Activated CD4-positive, alpha-beta T cell treated with anti-CD3 and anti-CD28 coated beads, Interleukin-2, amount 10 ng/mL, durations not matched to agents 24 days and 14 days (primary cell): Measurements from ENCODE around the gene DOC2B. TPM values are rescaled to one million over a fixed set of nuclear protein-coding genes. Genes with fewer than 3 reads are reported as not detected.
"Not testable (repeated sequence)": the region's sequence is repeated elsewhere in the genome, so short reads cannot be mapped to it uniquely, and the experiment has no call there.

Experiments
- DNase-seq: peaks from one replicate; pipeline ENCODE4 v3.0.0; 2022
- H3K27ac Mint-ChIP-seq: one replicate; pipeline ENCODE4 v1.8.0; 2022; ENCODE audit warnings: mild to moderate bottlenecking, mixed read lengths
- H3K27me3 Mint-ChIP-seq: one replicate; pipeline ENCODE4 v1.8.0; 2022; ENCODE audit warnings: mixed read lengths
- H3K36me3 Mint-ChIP-seq: one replicate; pipeline ENCODE4 v1.8.0; 2022; ENCODE audit warnings: low read depth, mild to moderate bottlenecking, mixed read lengths
- H3K4me1 Mint-ChIP-seq: one replicate; pipeline ENCODE4 v1.8.0; 2021; ENCODE audit warnings: mixed read lengths
- H3K4me3 Mint-ChIP-seq: one replicate; pipeline ENCODE4 v1.8.0; 2022; ENCODE audit warnings: mild to moderate bottlenecking, moderate library complexity, mixed read lengths
- H3K9me3 Mint-ChIP-seq: one replicate; pipeline ENCODE4 v1.8.0; 2021; ENCODE audit warnings: mixed read lengths
- intact Hi-C: fragments of 100-400 bp; cut with micrococcal nuclease; formaldehyde crosslinking; loops from one replicate; pipeline ENCODE4 v1.15.1; 2023
- total RNA-seq: library from RNA; stranded (reverse); gene quantifications from 2 replicates; pipeline ENCODE4 v1.2.3, GENCODE V29; 2022

Gene DOC2B
- total RNA-seq, 1 donor from 2014 or later = 0.98 TPM

GRCh38 chr17:202501-202951, 21.1 kb upstream of the DOC2B start:
- H3K36me3 Mint-ChIP-seq = no peaks in the 10 kb centered on the region
- intact Hi-C loops = no loop called here
- no peak overlapping the region for H3K4me3 Mint-ChIP-seq
- H3K9me3 Mint-ChIP-seq = no peaks in the 10 kb centered on the region
- no peak for DNase-seq
- H3K27me3 Mint-ChIP-seq = peaks cover 9% of the 10 kb centered on the region
- H3K4me1 Mint-ChIP-seq = no peaks in the 10 kb centered on the region
- no peak overlapping the region for H3K27ac Mint-ChIP-seq

- H3K27me3 Mint-ChIP-seq, H3K4me1 Mint-ChIP-seq, intact Hi-C loops, H3K36me3 Mint-ChIP-seq, DNase-seq, H3K27ac Mint-ChIP-seq, H3K9me3 Mint-ChIP-seq, H3K4me3 Mint-ChIP-seq: not testable (repeated sequence)
Observed at GRCh38 chr17:201736-202135, 20.3 kb upstream of the DOC2B start.

GRCh38 chr17:201257-201656, 19.8 kb upstream of the DOC2B start:
- H3K4me1 Mint-ChIP-seq, H3K9me3 Mint-ChIP-seq, H3K4me3 Mint-ChIP-seq, H3K36me3 Mint-ChIP-seq, DNase-seq, H3K27me3 Mint-ChIP-seq, H3K27ac Mint-ChIP-seq, intact Hi-C loops: not testable (repeated sequence)

- H3K4me1 Mint-ChIP-seq = no peaks in the 10 kb centered on the region
- no peaks in the 10 kb centered on the region for H3K36me3 Mint-ChIP-seq
- H3K9me3 Mint-ChIP-seq = no peaks in the 10 kb centered on the region
- no peak for DNase-seq
- intact Hi-C loops = no loop called here
- H3K27me3 Mint-ChIP-seq = peaks cover 6% of the 10 kb centered on the region
- H3K4me3 Mint-ChIP-seq = no peak overlapping the region
- no peak overlapping the region for H3K27ac Mint-ChIP-seq
Observed at GRCh38 chr17:200586-200985, 19.1 kb upstream of the DOC2B start.

GRCh38 chr17:199806-200545, 18.5 kb upstream of the DOC2B start:
- DNase-seq = no peak
- intact Hi-C loops = no loop called here
- no peak overlapping the region for H3K27ac Mint-ChIP-seq
- H3K36me3 Mint-ChIP-seq = no peaks in the 10 kb centered on the region
- H3K27me3 Mint-ChIP-seq = peaks cover 6% of the 10 kb centered on the region
- H3K4me3 Mint-ChIP-seq = no peak overlapping the region
- H3K4me1 Mint-ChIP-seq = no peaks in the 10 kb centered on the region
- H3K9me3 Mint-ChIP-seq = no peaks in the 10 kb centered on the region

GRCh38 chr17:199191-199604, 17.7 kb upstream of the DOC2B start:
- Mint-ChIP-seq H3K4me3 (no peak overlapping the region), H3K4me1 (no peaks in the 10 kb centered on the region), H3K9me3 (no peaks in the 10 kb centered on the region)

GRCh38 chr17:198225-198624, 16.8 kb upstream of the DOC2B start:
- H3K4me1 Mint-ChIP-seq, H3K9me3 Mint-ChIP-seq, H3K4me3 Mint-ChIP-seq, H3K27me3 Mint-ChIP-seq, H3K36me3 Mint-ChIP-seq, DNase-seq, intact Hi-C loops, H3K27ac Mint-ChIP-seq: not testable (repeated sequence)

More at GRCh38 chr17:199191-199604, 17.7 kb upstream of the DOC2B start:
- H3K27ac Mint-ChIP-seq = no peak overlapping the region
- intact Hi-C loops = no loop called here
- no peak for DNase-seq
- peaks cover 6% of the 10 kb centered on the region for H3K27me3 Mint-ChIP-seq
- no peaks in the 10 kb centered on the region for H3K36me3 Mint-ChIP-seq

GRCh38 chr17:197352-197751, 15.9 kb upstream of the DOC2B start:
- Mint-ChIP-seq H3K27ac (no peak overlapping the region), H3K27me3 (peaks cover 6% of the 10 kb centered on the region), H3K9me3 (no peaks in the 10 kb centered on the region), H3K36me3 (no peaks in the 10 kb centered on the region), H3K4me3 (no peak overlapping the region), H3K4me1 (no peaks in the 10 kb centered on the region)
- no peak for DNase-seq
- intact Hi-C loops = no loop called here

GRCh38 chr17:194828-195602, 13.6 kb upstream of the DOC2B start:
- intact Hi-C loops = no loop called here
- Mint-ChIP-seq H3K27ac (no peak overlapping the region), H3K36me3 (no peaks in the 10 kb centered on the region), H3K9me3 (no peaks in the 10 kb centered on the region), H3K4me3 (no peak overlapping the region), H3K4me1 (no peaks in the 10 kb centered on the region), H3K27me3 (peaks cover 6% of the 10 kb centered on the region)
- DNase-seq = no peak

- no peak overlapping the region for H3K27ac Mint-ChIP-seq
- no peak overlapping the region for H3K4me3 Mint-ChIP-seq
- H3K9me3 Mint-ChIP-seq = no peaks in the 10 kb centered on the region
- intact Hi-C loops = no loop called here
- DNase-seq = no peak
- H3K4me1 Mint-ChIP-seq = peaks cover 4% of the 10 kb centered on the region
- H3K27me3 Mint-ChIP-seq = peaks cover 3% of the 10 kb centered on the region
- H3K36me3 Mint-ChIP-seq = no peaks in the 10 kb centered on the region
Observed at GRCh38 chr17:193841-194806, 12.7 kb upstream of the DOC2B start.

- peaks cover 5% of the 10 kb centered on the region for H3K4me1 Mint-ChIP-seq
- H3K36me3 Mint-ChIP-seq = no peaks in the 10 kb centered on the region
- DNase-seq = no peak
- H3K4me3 Mint-ChIP-seq = no peak overlapping the region
- intact Hi-C loops = no loop called here
- H3K27me3 Mint-ChIP-seq = no peaks in the 10 kb centered on the region
- H3K9me3 Mint-ChIP-seq = no peaks in the 10 kb centered on the region
- no peak overlapping the region for H3K27ac Mint-ChIP-seq
Observed at GRCh38 chr17:193426-193810, 12.0 kb upstream of the DOC2B start.

- H3K36me3 Mint-ChIP-seq = no peaks in the 10 kb centered on the region
- intact Hi-C loops = no loop called here
- no peak overlapping the region for H3K27ac Mint-ChIP-seq
- H3K27me3 Mint-ChIP-seq = no peaks in the 10 kb centered on the region
- H3K4me3 Mint-ChIP-seq = no peak overlapping the region
- peaks cover 5% of the 10 kb centered on the region for H3K4me1 Mint-ChIP-seq
- H3K9me3 Mint-ChIP-seq = no peaks in the 10 kb centered on the region
- DNase-seq = no peak
Observed at GRCh38 chr17:192666-193425, 11.4 kb upstream of the DOC2B start.

GRCh38 chr17:189444-189843, 8.0 kb upstream of the DOC2B start:
- no peak overlapping the region for H3K4me3 Mint-ChIP-seq
- DNase-seq = no peak
- peaks cover 24% of the 10 kb centered on the region for H3K4me1 Mint-ChIP-seq
- no peak overlapping the region for H3K27ac Mint-ChIP-seq
- intact Hi-C loops = no loop called here
- H3K36me3 Mint-ChIP-seq = no peaks in the 10 kb centered on the region
- peaks cover 2% of the 10 kb centered on the region for H3K27me3 Mint-ChIP-seq
- H3K9me3 Mint-ChIP-seq = no peaks in the 10 kb centered on the region
